Measurements from ENCODE around the gene NUP107.
"Not testable (repeated sequence)": the region's sequence is repeated elsewhere in the genome, so short reads cannot be mapped to it uniquely, and the experiment has no call there.

The NUP107 gene

DNA sequence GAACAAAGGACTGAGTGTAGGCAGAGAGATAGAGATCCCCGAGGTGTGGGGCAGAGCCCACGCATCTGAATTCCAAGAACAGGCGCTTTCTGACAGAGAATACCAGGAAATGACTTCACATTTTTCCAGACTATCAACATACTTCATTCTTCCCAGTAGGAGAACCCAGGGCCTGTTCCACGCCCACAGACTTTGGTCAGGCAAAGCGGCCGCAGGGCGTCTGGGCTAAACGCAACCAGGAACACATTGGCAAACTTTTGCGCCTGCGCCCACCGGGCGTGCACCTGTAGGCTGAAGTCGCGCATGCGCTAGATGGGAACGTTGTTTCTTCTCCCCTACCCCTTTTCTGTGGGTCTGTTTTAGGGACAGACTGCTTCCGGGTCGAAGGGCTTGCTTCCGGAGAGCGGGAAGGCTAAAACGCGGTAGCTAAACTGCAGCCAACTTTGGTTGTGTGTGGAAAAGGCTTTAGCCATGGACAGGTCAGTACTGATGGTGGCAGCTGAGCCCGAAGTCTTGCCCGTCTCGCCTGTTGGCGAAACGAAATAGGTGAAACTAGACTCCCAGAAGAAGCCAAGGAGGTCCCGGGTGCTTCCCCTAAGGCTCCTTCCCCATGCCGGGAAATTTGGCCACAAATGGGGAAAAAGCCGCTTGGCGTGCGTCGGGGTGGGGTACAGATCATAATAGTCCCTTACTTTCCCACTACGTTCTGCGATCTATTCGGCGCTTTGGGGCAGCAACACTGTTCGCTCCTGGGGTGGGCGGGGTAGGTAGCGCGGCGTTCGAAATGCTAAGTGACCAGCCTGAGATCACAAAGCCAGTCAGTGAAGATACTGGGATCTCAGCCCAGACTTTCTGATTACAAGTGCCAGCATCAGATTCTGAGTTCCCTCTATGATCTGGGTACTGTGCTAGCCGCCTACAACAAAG is at the start of gene NUP107:
TSS of gene NUP107 (plus strand) at position 384 of the 927 bp plus-strand sequence. CDS start at position 472, 88 bp downstream.
- DNase-seq, result peak; percentile 97

- not testable (repeated sequence) for DNase-seq
Observed at GRCh38 chr12:68637439-68637838, 49.3 kb upstream of the NUP107 start.

GRCh38 chr12:68638171-68638570 is 48.6 kb upstream of the NUP107 start:
- DNase-seq, result no peak

DNA sequence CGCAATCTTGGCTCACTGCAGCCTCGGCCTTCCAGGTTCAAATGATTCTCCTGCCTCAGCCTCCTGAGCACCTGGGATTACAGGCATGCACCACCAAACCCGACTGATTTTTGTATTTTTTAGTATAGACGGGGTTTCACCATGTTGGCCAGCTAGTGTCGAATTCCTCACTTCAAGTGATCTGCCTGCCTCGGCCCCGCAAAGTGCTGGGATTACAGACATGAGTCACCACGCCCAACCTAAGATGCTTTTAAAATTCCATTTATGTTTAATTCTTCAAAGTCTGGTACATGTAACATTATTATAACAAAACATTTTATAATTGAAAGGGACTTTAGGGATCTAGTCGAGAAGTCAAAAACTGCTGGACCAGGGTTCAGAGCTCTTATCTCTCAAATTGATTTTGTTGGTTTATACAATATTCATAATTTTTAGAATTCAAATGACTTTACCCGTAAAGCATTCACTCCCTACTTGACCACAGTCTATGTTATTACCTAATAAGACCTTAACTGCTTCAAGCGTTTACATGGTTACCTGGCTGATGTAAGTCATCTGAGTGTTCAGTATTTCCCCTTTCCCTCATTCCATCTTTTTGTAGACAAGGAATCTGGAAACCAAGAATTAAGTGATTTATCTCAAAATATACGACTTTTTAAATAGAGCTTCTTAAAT is 47.9 kb upstream of the NUP107 start:
- DNase-seq, result no peak

GRCh38 chr12:68639396-68639767 is 47.4 kb upstream of the NUP107 start:
- no peak for DNase-seq

DNA sequence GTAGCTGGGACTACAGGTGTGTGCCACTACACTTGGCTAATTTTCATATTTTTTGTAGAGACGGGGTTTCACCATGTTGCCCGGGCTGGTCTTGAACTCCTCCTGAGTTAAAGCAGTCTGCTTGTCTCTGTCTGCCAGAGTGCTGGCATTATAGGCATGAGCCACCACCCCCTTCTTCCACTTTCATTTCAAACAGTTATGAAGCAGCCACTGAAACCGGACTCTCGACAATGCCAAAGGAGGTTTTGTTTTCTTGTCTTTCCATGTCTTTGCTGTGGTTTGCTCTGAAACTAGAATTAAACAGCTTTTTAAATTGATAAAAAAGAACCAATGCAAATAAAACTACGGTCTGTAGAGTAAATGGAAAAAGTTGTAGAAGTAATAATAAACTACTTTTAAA is 45.6 kb upstream of the NUP107 start:
- no peak for DNase-seq

- DNase-seq, result no peak
Observed at GRCh38 chr12:68646484-68646883, 40.3 kb upstream of the NUP107 start.

GRCh38 chr12:68647507-68647906 is 39.3 kb upstream of the NUP107 start:
- DNase-seq, result no peak

DNA sequence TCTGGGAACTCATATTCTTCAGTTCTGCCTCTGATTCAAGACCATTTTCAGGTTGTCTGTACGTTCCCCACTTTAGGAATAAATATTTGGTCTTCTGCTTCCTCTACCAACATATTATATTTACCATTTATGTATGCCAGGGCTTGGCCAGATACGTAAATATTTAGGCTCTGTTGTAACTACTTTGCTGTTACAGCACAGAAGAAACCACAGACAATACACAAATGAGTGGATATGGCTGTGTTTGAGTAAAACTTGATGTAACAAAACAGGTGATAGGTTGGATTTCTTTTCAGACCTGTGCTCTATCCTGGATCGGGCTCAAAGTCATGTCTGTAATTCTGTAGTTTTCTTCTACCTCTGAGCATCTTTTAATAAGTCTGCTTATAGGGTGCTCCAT is 38.6 kb upstream of the NUP107 start:
- no peak for DNase-seq

DNA sequence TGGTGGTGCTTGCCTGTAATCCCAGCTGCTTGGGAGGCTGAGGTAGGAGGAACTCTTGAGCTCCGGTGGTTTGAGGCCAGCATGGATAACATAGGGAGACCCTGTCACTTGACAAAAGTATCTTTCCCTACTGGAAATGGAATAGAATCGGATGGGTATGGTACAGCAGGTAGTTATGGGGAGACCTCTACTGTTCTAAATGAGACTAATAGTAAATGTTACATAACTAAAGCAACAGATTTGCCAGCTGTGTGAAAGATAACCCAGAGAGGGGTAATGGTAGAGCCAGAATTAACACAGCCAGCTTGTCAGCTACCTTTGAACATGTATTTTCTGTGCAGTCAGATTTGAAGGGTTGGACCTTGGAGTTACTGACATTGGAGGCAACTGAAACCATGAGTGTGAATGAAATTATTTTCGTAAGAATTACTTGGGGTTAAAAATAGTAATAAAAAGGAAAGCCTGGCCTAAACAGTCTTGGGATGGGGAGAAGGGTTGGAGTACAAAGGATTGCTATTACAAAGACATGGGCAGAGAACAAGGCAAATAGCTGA is 21.7 kb upstream of the NUP107 start:
- no peak for DNase-seq

DNA sequence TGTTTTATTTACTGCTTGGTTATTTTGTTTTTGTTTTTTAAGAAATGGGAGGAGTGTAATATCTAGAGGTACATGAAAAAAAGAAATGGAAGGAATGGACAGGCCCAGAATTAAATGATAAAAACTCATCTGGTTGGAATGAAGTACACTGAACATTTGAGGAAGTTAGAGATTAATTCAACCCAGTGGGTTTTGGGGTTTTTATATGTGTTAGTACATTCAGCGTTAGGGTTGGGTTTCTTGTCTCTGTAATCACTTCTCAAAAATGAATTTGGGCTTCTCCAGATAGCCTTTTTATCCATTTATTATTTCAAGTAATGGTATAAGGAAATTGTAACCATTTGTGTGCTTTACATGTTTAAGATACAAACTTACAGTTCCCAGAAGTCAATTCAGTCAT is 19.5 kb upstream of the NUP107 start:
- no peak for DNase-seq

- DNase-seq, result no peak
Observed at GRCh38 chr12:68667896-68668295, 18.9 kb upstream of the NUP107 start.

GRCh38 chr12:68671179-68671578 is 15.6 kb upstream of the NUP107 start:
- no peak for DNase-seq

GRCh38 chr12:68673788-68674187 is 13.0 kb upstream of the NUP107 start:
- DNase-seq, result no peak

DNA sequence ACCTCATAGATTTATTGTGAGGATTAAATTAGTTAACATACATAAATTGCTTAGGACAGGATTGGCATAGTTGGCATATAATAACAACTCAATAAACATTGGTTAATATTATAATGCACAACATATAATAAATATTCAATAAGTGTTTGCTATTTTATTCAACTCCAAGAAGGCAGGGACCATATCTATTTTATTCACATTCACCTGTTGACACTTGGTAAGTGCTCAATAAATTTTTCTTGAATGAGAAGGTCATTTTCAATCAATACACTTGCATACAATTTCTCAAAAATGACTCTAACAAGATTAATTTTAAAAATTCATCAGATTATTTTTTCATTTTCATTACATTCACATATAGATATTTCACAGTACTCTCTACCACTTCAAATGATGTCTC is 12.4 kb upstream of the NUP107 start:
- DNase-seq, result no peak

DNA sequence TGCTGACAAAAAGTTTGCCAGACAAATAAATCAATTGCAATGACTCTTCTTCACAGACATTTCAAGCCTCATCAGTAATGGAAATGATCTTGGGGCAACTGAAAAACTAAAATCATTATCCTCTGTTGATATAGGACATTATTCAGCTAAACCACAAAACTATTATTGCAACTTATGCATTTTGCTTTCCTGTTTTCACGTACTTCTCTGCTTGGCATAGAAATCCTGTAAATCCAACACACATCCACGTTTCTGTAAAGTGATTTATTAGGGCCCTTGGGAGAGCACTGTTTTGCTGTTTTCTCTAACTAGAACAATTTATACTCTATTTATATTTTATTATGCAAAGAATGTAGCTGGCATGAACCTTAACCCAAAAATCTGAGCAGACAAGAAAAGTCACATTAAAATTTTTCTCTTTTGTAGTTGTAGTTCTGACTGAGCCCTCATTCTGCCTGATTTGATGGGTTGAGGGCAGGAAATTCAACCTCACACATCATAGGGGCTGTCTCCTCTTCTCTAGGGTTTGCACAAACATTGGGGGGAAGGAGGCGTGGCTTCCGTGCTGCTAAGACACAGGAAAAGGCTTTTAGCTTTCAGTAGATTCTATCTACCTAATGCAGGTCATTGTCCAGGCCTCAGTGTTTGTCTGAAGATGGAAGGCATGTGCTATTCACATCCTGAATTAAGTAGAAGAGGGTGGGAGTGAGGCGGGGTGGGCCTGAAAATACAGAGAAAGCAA is 11.5 kb upstream of the NUP107 start:
- DNase-seq, result no peak

DNA sequence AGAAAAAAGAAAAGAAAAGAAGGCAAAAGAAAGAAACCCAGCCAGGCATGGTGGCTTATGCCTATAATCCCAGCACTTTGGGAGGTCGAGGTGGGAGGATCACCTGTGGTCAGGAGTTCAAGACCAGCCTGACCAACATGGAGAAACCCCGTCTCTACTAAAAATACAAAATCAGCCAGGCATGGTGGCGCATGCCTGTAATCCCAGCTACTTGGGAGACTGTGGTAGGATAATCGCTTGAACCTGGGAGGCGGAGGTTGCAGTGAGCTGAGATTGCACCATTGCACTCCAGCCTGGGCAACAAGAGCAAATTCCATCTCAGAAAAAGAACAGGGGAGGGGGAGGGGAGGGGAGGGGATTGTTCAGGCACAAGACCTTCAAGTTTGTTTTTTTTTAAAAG is 9.9 kb upstream of the NUP107 start:
- not testable (repeated sequence) for DNase-seq

- no peak for DNase-seq
Observed at GRCh38 chr12:68686262-68686594, 550 bp upstream of the NUP107 start.

- DNase-seq, result no peak
Observed at GRCh38 chr12:68695454-68695853, 8.7 kb downstream of the NUP107 start.

GRCh38 chr12:68699486-68699885 is 12.7 kb downstream of the NUP107 start:
- no peak for DNase-seq

- DNase-seq, result no peak
Observed at GRCh38 chr12:68727776-68728175, 41.0 kb downstream of the NUP107 start.

GRCh38 chr12:68733661-68734071 is 46.9 kb downstream of the NUP107 start:
- DNase-seq, result no peak

DNA sequence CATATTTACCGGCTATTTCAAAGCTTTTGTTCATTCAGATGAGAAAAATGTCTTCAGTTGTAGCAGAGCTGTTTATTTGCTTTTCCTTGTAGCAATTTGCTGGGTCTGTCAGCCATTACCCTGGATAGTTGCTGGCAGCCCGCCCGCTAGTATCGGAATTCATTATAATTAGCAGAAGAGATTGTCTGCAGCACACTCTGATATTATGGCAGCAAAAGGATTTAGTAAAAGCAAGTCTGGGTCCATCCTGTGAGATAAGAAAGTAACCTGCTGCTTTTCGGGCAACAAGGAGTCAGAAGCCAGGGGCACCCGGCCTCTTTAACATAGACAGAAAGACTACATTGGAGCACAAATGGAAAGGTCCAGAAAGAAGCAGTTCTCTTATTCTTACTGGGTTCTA is 53.1 kb downstream of the NUP107 start:
- no peak for DNase-seq

All from AML-193 (cell line).